HFFc6 (cell line): ENCODE data around the gene STOX1. TPM values are rescaled to one million over a fixed set of nuclear protein-coding genes. Genes with fewer than 3 reads are reported as not detected.

ENCODE experiments used
- DNase-seq: peaks from one replicate; pipeline ENCODE4 v3.0.0-alpha.2; 2018
- H3K27ac Mint-ChIP-seq: 2 replicates; pipeline ENCODE4 v1.8.0; 2020; ENCODE audit warnings: mild to moderate bottlenecking, mixed read lengths
- H3K27me3 Mint-ChIP-seq: 2 replicates; pipeline ENCODE4 v1.8.0; 2021; ENCODE audit warnings: mild to moderate bottlenecking, moderate library complexity, mixed read lengths; ENCODE audit not compliant: insufficient read depth
- H3K36me3 Mint-ChIP-seq: 2 replicates; pipeline ENCODE4 v1.8.0; 2021; ENCODE audit warnings: low read depth, mixed read lengths
- H3K4me1 Mint-ChIP-seq: 2 replicates; pipeline ENCODE4 v1.8.0; 2020; ENCODE audit warnings: low read depth, mixed read lengths
- H3K4me3 Mint-ChIP-seq: 2 replicates; pipeline ENCODE4 v1.8.0; 2020; ENCODE audit warnings: mild to moderate bottlenecking, moderate library complexity, mixed read lengths
- H3K9me3 Mint-ChIP-seq: 2 replicates; pipeline ENCODE4 v1.8.0; 2020; ENCODE audit warnings: mild to moderate bottlenecking, mixed read lengths
- CTCF ChIP-seq: fragments of 200-600 bp; sonication (generic); IDR thresholded peaks from 2 replicates; pipeline ENCODE4 v1.5.0; 2021; ENCODE audit warnings: antibody characterized with exemption, mild to moderate bottlenecking
- total RNA-seq, 6 experiments: library from RNA; stranded (reverse); fragmentation: NEBNext Ultra II Directional; extraction: Animal tissue kit (Norgen Biotek cat#: 25700); gene quantifications; 2 replicates in 1 of 6; 3 replicates in 5 of 6; pipeline ENCODE4 v1.2.3, GENCODE V29; 2021

STOX1 gene
- total RNA-seq, 6 experiments from 2014 or later = 0.09 TPM; not detected in 4

GRCh38 chr10:68879628-68880027, 52.3 kb downstream of the STOX1 start:
- no peak for DNase-seq
- Mint-ChIP-seq H3K4me3 (no peak overlapping the region), H3K36me3 (no peaks in the 10 kb centered on the region), H3K27me3 (peaks cover 8% of the 10 kb centered on the region), H3K9me3 (no peaks in the 10 kb centered on the region), H3K27ac (no peak overlapping the region), H3K4me1 (no peaks in the 10 kb centered on the region)
- no peak for TF ChIP-seq CTCF

- no peak for TF ChIP-seq CTCF
- H3K4me3 Mint-ChIP-seq = no peak overlapping the region
- peaks cover 8% of the 10 kb centered on the region for H3K27me3 Mint-ChIP-seq
- H3K4me1 Mint-ChIP-seq = no peaks in the 10 kb centered on the region
- H3K9me3 Mint-ChIP-seq = no peaks in the 10 kb centered on the region
- H3K27ac Mint-ChIP-seq = no peak overlapping the region
- no peaks in the 10 kb centered on the region for H3K36me3 Mint-ChIP-seq
- no peak for DNase-seq
Observed at GRCh38 chr10:68880181-68880580, 52.9 kb downstream of the STOX1 start.

- H3K9me3 Mint-ChIP-seq = no peaks in the 10 kb centered on the region
- H3K4me3 Mint-ChIP-seq = no peak overlapping the region
- H3K27ac Mint-ChIP-seq = no peak overlapping the region
- no peaks in the 10 kb centered on the region for H3K36me3 Mint-ChIP-seq
- peaks cover 10% of the 10 kb centered on the region; the same call in 1 of the 2 replicates for H3K27me3 Mint-ChIP-seq
- DNase-seq = no peak
- peaks cover 9% of the 10 kb centered on the region for H3K4me1 Mint-ChIP-seq
- TF ChIP-seq CTCF = no peak
Observed at GRCh38 chr10:68895041-68895440, 67.7 kb downstream of the STOX1 start.

- peaks cover 24% of the 10 kb centered on the region for H3K4me1 Mint-ChIP-seq
- peaks cover 5% of the 10 kb centered on the region; the same call in 1 of the 2 replicates for H3K36me3 Mint-ChIP-seq
- H3K27me3 Mint-ChIP-seq = peaks cover 10% of the 10 kb centered on the region; the same call in 1 of the 2 replicates
- H3K27ac Mint-ChIP-seq = no peak overlapping the region
- peak; percentile 69 for DNase-seq
- no peak overlapping the region for H3K4me3 Mint-ChIP-seq
- no peaks in the 10 kb centered on the region for H3K9me3 Mint-ChIP-seq
- peak; percentile 79 for TF ChIP-seq CTCF
Observed at GRCh38 chr10:68897336-68897741, 70.0 kb downstream of the STOX1 start.

GRCh38 chr10:68899186-68899745, 71.9 kb downstream of the STOX1 start:
- H3K4me1 Mint-ChIP-seq = peaks cover 36% of the 10 kb centered on the region
- H3K9me3 Mint-ChIP-seq = no peaks in the 10 kb centered on the region
- peaks cover 2% of the 10 kb centered on the region; the same call in 1 of the 2 replicates for H3K27me3 Mint-ChIP-seq
- no peak overlapping the region for H3K4me3 Mint-ChIP-seq
- peaks cover 15% of the 10 kb centered on the region for H3K36me3 Mint-ChIP-seq
- no peak overlapping the region for H3K27ac Mint-ChIP-seq
- TF ChIP-seq CTCF = no peak
- DNase-seq = no peak
